GM19467 (cell line): ENCODE data around the gene TRIM13.
A peak's percentile ranks its signal among the peaks of the same experiment; 100 is the strongest.
"Not testable (repeated sequence)": the region's sequence is repeated elsewhere in the genome, so short reads cannot be mapped to it uniquely, and the experiment has no call there.

Source experiments
- ATAC-seq: cut with Tn5 transposase; IDR thresholded peaks from one replicate; pipeline ENCODE4 v1.9.1; 2021; ENCODE audit warnings: mild to moderate bottlenecking, moderate library complexity; ENCODE audit not compliant: unreplicated experiment

The TRIM13 gene

GRCh38 chr13:49996951-49997895, at the start of gene TRIM13:
TSS of gene TRIM13 (plus strand) at chr13:49997042. CDS start at chr13:50011941, 14,899 bp downstream.
- peak; percentile 73 for ATAC-seq

GRCh38 chr13:49948777-49949270, 48.0 kb upstream of the TRIM13 start:
- not testable (repeated sequence) for ATAC-seq

GRCh38 chr13:49951754-49952535, 44.9 kb upstream of the TRIM13 start:
- ATAC-seq, result no peak

- no peak for ATAC-seq
Measured at GRCh38 chr13:49953560-49953959, 43.3 kb upstream of the TRIM13 start.

GRCh38 chr13:49954674-49955455, 42.0 kb upstream of the TRIM13 start:
- ATAC-seq, result no peak

- no peak for ATAC-seq
Measured at GRCh38 chr13:49956131-49956530, 40.7 kb upstream of the TRIM13 start.

- no peak for ATAC-seq
Measured at GRCh38 chr13:49958321-49958720, 38.5 kb upstream of the TRIM13 start.

- ATAC-seq, result no peak
Measured at GRCh38 chr13:49967456-49967855, 29.4 kb upstream of the TRIM13 start.

- ATAC-seq, result no peak
Measured at GRCh38 chr13:49972709-49973108, 24.1 kb upstream of the TRIM13 start.

- no peak for ATAC-seq
Measured at GRCh38 chr13:49975826-49976225, 21.0 kb upstream of the TRIM13 start.

GRCh38 chr13:49976314-49977258, 20.3 kb upstream of the TRIM13 start:
- peak; percentile 59 for ATAC-seq

GRCh38 chr13:49977992-49978391, 18.9 kb upstream of the TRIM13 start:
- no peak for ATAC-seq

GRCh38 chr13:49980266-49980665, 16.6 kb upstream of the TRIM13 start:
- ATAC-seq, result no peak

- ATAC-seq, result no peak
Measured at GRCh38 chr13:49985129-49985528, 11.7 kb upstream of the TRIM13 start.

- ATAC-seq, result no peak
Measured at GRCh38 chr13:49986471-49986870, 10.4 kb upstream of the TRIM13 start.

- ATAC-seq, result not testable (repeated sequence)
Measured at GRCh38 chr13:49990612-49991011, 6.2 kb upstream of the TRIM13 start.

- ATAC-seq, result no peak
Measured at GRCh38 chr13:49993111-49993510, 3.7 kb upstream of the TRIM13 start.

- no peak for ATAC-seq
Measured at GRCh38 chr13:49993666-49994065, 3.2 kb upstream of the TRIM13 start.

- no peak for ATAC-seq
Measured at GRCh38 chr13:49995625-49996101, 1.2 kb upstream of the TRIM13 start.
